GM12873 (cell line): Measurements from ENCODE around the gene POU2AF1.

ENCODE experiments used
- CTCF ChIP-seq: IDR thresholded peaks from 2 replicates; pipeline ENCODE4 v1.5.1; 2012; ENCODE audit warnings: low read depth, mild to moderate bottlenecking, moderate library complexity, low read length, control low read depth; ENCODE audit not compliant: insufficient read depth; ENCODE audit errors: missing control alignments

The POU2AF1 gene

GRCh38 chr11:111327908-111328624, 51.0 kb downstream of the POU2AF1 start:
- no peak for TF ChIP-seq CTCF

GRCh38 chr11:111326824-111327223, 52.3 kb downstream of the POU2AF1 start:
- TF ChIP-seq CTCF: no peak

- TF ChIP-seq CTCF: no peak
These were observed 53.8 kb downstream of the POU2AF1 start for GRCh38 chr11:111325259-111325658.

- no peak for TF ChIP-seq CTCF
These were observed 54.8 kb downstream of the POU2AF1 start for GRCh38 chr11:111324277-111324720.

GRCh38 chr11:111322534-111322933, 56.5 kb downstream of the POU2AF1 start:
- no peak for TF ChIP-seq CTCF

GRCh38 chr11:111320728-111321568, 58.1 kb downstream of the POU2AF1 start:
- TF ChIP-seq CTCF: no peak

GRCh38 chr11:111319296-111319695, 59.8 kb downstream of the POU2AF1 start:
- no peak for TF ChIP-seq CTCF
